Subcutaneous adipose tissue (tissue), 4 donors: Measurements from ENCODE around the gene PTBP1. TPM values are rescaled to one million over a fixed set of nuclear protein-coding genes. Genes with fewer than 3 reads are reported as not detected.

Source experiments
- total RNA-seq, 4 donors: library from RNA; depleted of rRNA; stranded (reverse); fragments of >200 nt; gene quantifications; one replicate each; pipeline ENCODE4 v1.1.0, GENCODE V29; 2016
- TF ChIP-seq, protein P1 (sequence below): fragments of 450-650 bp; IDR thresholded peaks from one replicate; pipeline ENCODE4 v1.5.1; 2016; ENCODE audit warnings: low read depth, mild to moderate bottlenecking, control low read depth, antibody characterized with exemption, moderate library complexity

Gene PTBP1
- total RNA-seq, 4 donors from 2014 or later, result 77.5 to 108 (median 87.8) TPM

DNA sequence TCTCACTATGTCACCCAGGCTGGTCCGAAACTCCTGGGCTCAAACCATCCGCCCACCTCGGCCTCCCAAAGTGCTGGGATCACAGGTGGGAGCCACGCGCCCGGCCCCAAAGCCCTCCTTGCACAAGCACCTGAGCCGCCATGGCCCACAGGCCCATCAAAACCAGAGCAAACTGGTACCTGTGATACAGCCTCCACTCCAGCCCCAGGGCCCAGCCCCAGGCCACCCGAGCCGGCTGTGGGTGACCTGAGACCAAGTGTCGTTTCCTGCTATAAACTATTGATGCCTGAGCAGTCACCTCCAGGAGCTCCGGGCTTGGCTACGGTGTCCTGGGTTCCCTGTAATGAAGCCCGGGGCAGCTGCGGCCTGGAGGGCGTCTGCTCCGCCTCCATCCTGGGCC lies 9.7 kb upstream of the PTBP1 start:
- TF ChIP-seq, protein P1, sequence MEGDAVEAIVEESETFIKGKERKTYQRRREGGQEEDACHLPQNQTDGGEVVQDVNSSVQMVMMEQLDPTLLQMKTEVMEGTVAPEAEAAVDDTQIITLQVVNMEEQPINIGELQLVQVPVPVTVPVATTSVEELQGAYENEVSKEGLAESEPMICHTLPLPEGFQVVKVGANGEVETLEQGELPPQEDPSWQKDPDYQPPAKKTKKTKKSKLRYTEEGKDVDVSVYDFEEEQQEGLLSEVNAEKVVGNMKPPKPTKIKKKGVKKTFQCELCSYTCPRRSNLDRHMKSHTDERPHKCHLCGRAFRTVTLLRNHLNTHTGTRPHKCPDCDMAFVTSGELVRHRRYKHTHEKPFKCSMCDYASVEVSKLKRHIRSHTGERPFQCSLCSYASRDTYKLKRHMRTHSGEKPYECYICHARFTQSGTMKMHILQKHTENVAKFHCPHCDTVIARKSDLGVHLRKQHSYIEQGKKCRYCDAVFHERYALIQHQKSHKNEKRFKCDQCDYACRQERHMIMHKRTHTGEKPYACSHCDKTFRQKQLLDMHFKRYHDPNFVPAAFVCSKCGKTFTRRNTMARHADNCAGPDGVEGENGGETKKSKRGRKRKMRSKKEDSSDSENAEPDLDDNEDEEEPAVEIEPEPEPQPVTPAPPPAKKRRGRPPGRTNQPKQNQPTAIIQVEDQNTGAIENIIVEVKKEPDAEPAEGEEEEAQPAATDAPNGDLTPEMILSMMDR, result no peak

DNA sequence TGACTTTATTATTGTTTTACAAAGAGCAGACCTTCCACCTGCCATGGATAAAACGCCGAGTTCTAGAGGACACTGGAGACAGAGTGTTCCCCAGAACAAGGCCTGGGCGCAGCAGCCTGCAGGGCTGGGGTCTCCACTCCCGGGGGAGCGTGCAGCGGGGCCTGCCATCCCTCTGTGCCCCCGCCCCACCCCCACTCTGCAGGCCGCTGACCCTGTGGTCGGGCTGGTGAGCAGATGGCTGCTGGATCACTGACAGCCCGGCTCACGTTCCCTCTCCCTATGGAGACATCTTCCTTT lies 8.6 kb upstream of the PTBP1 start:
- TF ChIP-seq, protein P1, result no peak

DNA sequence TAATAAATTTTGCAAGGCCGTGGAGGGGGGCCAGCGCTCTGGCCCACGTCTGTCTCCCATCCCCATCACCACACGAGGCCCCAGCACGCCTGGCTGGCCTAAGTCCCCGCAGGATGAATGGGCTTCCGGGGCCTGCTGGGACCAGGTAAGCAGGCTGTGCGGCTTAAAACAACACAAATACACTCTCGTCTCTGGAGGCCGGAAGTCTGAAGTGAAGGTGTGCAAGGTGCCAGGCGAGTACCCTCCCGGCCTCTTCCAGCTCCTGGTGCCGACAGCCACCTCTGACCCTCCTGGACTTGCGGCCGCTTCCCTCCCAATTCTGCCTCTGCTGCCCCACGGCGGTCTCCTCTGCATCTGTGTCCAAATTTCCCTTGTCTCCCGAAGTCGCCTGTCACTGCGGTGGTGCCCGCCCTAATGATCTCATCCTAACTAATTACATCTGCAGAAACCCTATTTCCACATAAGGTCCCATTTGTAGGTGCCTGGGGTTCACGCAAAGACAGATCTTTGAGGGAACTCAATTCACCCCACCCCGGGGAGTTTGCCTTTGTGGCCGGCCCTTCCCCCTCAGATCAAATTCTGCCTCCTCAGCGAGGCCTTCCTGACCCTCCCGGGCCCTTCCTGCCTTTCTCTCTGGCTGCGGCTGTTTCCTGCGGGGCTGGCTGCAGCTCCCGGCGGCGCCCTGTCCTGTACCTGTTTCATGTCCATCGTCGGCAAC lies 8.1 kb upstream of the PTBP1 start:
- TF ChIP-seq, protein P1, result no peak

DNA sequence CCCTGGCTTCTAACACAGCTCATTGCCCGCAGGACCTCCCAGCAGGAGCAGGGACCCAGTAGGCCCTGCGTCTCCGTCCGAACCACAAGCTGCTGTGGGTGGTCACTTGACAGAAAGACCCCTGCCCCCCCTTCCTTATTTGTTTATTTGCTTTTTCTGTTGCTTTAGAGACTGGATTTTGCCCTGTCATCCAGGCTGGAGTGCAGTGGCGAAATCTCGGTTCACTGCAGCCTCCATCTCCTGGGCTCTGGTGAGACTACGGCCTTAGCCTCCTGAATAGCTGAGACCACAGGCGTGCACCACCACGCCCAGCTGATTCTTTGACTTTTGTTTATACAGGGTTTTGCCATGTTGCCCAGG lies 7.6 kb upstream of the PTBP1 start:
- TF ChIP-seq, protein P1, result no peak

DNA sequence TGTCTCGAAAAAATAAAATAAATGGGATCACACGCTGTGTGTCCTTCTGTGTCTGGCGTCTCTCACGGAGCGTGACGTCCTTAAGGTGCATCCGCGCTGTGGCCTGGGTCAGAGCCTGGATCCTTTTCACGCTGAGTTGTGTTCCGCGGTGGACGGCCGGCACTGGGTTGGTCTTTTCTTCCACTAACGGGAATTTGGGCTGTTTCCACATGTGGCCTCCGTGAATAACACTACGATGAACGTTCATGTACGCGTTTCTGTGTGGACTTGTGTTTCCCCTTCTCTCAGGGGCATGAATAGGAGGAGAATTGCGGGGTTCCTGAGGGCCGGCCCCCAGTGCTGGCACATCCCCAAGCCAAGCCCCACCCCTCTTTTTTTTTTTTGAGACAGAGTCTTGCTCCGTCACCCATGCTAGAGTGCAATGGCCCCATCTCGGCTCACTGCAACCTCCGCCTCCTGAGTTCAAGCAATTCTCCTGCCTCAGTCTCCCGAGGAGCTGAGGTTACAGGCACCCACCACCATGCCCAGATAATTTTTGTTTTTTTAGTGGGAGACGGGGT lies 6.2 kb upstream of the PTBP1 start:
- TF ChIP-seq, protein P1, result no peak

DNA sequence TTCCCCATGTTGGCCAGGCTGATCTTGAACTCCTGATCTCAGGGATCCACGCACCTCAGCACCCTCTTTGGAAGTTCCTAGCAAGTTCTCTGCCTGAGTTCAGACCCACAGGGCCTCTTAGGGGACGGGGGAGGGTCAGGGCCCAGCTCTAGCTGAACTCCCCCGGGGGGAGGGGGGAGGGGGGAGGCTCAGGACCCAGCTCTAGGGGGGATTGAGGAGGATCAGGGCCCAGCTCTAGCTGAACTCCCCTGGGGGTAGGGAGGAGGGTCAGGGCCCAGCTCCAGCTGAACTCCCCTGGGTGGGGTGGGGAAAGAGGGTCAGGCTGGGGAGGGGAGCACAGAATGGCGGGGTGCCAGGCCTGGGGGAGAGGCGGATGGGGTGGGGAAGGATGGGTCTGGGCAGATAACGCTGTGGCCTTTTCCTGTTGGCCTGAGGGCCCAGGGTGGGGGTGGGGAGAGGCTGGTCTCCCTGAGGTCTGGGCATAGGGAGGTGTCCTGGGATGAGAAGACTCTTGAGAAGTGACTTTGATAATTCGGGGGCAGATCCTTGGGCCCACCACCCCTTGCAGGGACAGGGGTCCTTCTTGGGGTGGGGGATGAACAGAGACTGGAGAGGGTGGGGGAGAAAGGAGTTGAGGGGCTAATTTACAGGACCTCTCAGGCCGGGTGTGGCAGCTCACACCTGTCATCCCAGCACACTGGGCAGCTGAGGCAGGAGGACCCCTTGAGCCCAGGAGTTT lies 5.5 kb upstream of the PTBP1 start:
- TF ChIP-seq, protein P1, result no peak

DNA sequence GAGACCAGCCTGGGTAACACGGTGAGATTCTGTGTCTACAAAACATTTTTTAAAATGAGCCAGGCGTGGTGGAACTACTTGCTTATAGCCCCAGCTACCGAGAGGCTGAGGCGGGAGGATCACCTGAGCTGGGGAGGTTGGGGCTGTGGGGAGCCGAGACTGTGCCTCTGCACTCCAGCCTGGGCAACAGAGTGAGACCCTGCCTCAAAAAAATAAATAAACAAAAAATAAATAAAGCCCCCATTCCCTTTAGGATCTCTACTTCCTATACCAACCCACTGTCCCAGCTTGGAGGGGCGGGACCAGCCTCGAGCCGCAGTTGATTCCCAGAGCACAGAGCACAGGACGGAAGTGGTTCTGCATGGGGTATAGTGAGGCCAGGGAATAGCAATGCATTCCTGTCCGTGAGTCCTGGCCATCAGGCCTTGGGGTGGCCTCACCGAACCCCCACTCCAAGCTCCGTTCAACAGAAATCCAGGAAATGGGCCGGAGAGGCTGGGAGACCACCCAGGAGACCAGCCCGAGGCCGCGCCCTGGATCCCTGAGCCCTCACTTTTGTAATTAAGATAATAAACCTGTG lies 4.9 kb upstream of the PTBP1 start:
- TF ChIP-seq, protein P1, result no peak
